Vagina (tissue), 2 donors: ENCODE measurements around the gene CHST11. TPM values are rescaled to one million over a fixed set of nuclear protein-coding genes. Genes with fewer than 3 reads are reported as not detected.

ENCODE experiments used
- DNase-seq, 2 donors: peaks; one replicate each; pipeline ENCODE4 v3.0.0-alpha.2; 2017; ENCODE audit errors: extremely low spot score in 2 of 2
- H3K27ac ChIP-seq: fragments of 200-600 bp; sonication (generic); one replicate; pipeline ENCODE4 v1.5.1; 2019
- H3K27me3 ChIP-seq: fragments of 200-600 bp; sonication (generic); one replicate; pipeline ENCODE4 v1.5.1; 2019
- H3K36me3 ChIP-seq, 2 donors: fragments of 200-600 bp; sonication (generic); one replicate each; pipeline ENCODE4 v1.5.1; 2017 to 2019
- H3K4me1 ChIP-seq: fragments of 200-600 bp; sonication (generic); one replicate; pipeline ENCODE4 v1.5.1; 2019
- H3K4me3 ChIP-seq, 2 donors: fragments of 200-600 bp; sonication (generic); 1 replicate in 1 of 2; 2 replicates in 1 of 2; pipeline ENCODE4 v1.5.1; 2016 to 2019
- H3K9me3 ChIP-seq: fragments of 200-600 bp; sonication (generic); one replicate; pipeline ENCODE4 v1.5.1; 2019
- POLR2A ChIP-seq, 2 donors: fragments of 450-650 bp; IDR thresholded peaks; one replicate each; pipeline ENCODE4 v1.6.1; 2017; ENCODE audit warnings: antibody characterized with exemption in 2 of 2, mild to moderate bottlenecking in 2 of 2, moderate library complexity in 2 of 2
- POLR2AphosphoS5 ChIP-seq, 2 donors: sonication (generic); formaldehyde crosslinking; IDR thresholded peaks; one replicate each; pipeline ENCODE4 v1.9.0; 2017; ENCODE audit warnings: antibody characterized with exemption in 2 of 2, mild to moderate bottlenecking in 2 of 2, low read depth in 1 of 2; ENCODE audit not compliant: insufficient read depth in 1 of 2
- intact Hi-C: fragments of 100-400 bp; cut with DNase I; formaldehyde crosslinking; loops from one replicate; pipeline ENCODE4 v1.15.1; 2023
- total RNA-seq: library from RNA; depleted of rRNA; stranded (reverse); fragments of >200 nt; gene quantifications from one replicate; pipeline ENCODE4 v1.2.3, GENCODE V29; 2016
- TF ChIP-seq, protein P1 (sequence below), 3 experiments: fragments of 450-650 bp in 2 of 3; fragments of 200-600 bp in 1 of 3; sonication (generic) in 1 of 3; IDR thresholded peaks; one replicate each; pipeline ENCODE4 v1.5.1; 2017 to 2019; ENCODE audit warnings: antibody characterized with exemption in 3 of 3, mild to moderate bottlenecking in 2 of 3, moderate library complexity in 2 of 3

The CHST11 gene
- total RNA-seq, 1 donor from 2014 or later, result 40.0 TPM

DNA sequence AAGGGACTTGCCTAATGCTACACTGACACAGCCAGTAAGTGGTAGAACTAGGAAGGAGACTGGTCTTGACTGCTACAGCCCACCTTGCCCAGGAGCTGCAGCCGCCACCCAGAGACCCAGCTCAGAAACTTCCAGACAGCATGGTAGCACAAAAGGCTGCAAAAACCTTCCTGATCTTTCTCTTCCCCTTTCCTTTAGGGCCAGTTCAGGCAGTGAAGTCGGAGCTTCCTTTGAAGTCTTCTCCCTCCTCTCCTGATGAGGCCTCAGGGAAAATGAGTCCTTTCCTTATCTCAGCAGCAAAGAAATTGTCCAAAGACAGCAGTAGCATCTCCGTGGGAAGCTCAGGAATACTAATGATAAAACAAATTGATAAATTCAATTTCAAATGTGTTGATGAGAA lies 21.0 kb upstream of the CHST11 start:
- H3K9me3 ChIP-seq, result no peaks in the 10 kb centered on the region
- no peak for TF ChIP-seq POLR2A (IDR thresholded peaks at IDR 0.05)
- TF ChIP-seq, protein P1, sequence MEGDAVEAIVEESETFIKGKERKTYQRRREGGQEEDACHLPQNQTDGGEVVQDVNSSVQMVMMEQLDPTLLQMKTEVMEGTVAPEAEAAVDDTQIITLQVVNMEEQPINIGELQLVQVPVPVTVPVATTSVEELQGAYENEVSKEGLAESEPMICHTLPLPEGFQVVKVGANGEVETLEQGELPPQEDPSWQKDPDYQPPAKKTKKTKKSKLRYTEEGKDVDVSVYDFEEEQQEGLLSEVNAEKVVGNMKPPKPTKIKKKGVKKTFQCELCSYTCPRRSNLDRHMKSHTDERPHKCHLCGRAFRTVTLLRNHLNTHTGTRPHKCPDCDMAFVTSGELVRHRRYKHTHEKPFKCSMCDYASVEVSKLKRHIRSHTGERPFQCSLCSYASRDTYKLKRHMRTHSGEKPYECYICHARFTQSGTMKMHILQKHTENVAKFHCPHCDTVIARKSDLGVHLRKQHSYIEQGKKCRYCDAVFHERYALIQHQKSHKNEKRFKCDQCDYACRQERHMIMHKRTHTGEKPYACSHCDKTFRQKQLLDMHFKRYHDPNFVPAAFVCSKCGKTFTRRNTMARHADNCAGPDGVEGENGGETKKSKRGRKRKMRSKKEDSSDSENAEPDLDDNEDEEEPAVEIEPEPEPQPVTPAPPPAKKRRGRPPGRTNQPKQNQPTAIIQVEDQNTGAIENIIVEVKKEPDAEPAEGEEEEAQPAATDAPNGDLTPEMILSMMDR (IDR thresholded peaks at IDR 0.05), result no peak
- no peak for TF ChIP-seq POLR2AphosphoS5 (IDR thresholded peaks at IDR 0.05; ENCODE audit: insufficient read depth in 1 of 2, low read depth in 1 of 2)
- no peak overlapping the region for H3K27ac ChIP-seq
- no peaks in the 10 kb centered on the region for H3K4me1 ChIP-seq
- no peak overlapping the region for H3K4me3 ChIP-seq
- H3K36me3 ChIP-seq, result no peaks in the 10 kb centered on the region
- intact Hi-C loops, result no loop called here
- DNase-seq, result no peak
- H3K27me3 ChIP-seq, result no peaks in the 10 kb centered on the region

DNA sequence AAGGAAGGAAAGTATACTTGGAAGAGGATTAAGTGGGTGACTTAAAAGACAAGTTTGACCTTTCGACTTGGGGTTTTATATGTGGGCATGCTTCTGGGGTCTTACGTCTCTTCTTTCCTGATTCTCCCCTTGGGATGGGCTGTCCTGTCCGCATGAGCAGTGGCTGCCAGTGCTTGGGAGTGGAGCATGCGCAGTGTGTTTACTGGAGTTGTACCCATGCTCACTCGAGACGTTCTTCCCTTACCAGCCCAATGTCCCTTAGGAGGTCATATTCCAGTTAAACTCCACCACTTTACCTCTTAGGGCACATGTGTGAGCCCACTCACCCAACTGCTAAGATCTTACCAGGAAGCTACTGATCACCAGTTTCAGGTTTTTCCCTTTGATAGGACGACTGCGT lies 20.0 kb upstream of the CHST11 start:
- intact Hi-C loops, result no loop called here

DNA sequence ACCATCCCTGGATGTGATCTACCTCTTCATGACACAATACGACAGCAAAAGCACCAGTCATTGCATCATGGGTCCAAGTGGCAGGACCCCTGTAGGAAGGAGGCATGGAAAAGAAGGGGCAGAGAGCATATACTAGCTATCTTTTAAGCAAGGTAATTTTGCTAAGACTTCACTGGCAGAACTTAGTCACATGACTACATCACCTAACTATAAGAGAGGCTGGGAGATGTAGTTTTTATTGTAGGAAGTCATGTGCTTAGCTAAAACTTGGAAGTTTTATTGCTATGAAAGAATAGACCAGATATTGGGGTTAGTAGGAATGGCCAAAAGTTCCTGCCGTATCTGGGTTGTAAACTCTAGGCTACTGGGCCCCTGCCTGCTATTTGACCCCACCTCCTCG lies 18.6 kb upstream of the CHST11 start:
- intact Hi-C loops, result no loop called here
- H3K4me1 ChIP-seq, result no peaks in the 10 kb centered on the region
- H3K4me3 ChIP-seq, result no peak overlapping the region
- TF ChIP-seq POLR2A (IDR thresholded peaks at IDR 0.05) (no peak), POLR2AphosphoS5 (IDR thresholded peaks at IDR 0.05; ENCODE audit: insufficient read depth in 1 of 2, low read depth in 1 of 2) (no peak)
- TF ChIP-seq, protein P1 (IDR thresholded peaks at IDR 0.05), result no peak
- no peaks in the 10 kb centered on the region for H3K27me3 ChIP-seq
- no peak for DNase-seq
- H3K27ac ChIP-seq, result no peak overlapping the region
- H3K36me3 ChIP-seq, result no peaks in the 10 kb centered on the region
- H3K9me3 ChIP-seq, result no peaks in the 10 kb centered on the region

More for the DNA sequence above, 20.0 kb upstream of the CHST11 start:
- Histone ChIP-seq H3K27ac (no peak overlapping the region), H3K27me3 (no peaks in the 10 kb centered on the region), H3K4me3 (no peak overlapping the region), H3K9me3 (no peaks in the 10 kb centered on the region), H3K36me3 (no peaks in the 10 kb centered on the region), H3K4me1 (no peaks in the 10 kb centered on the region)
- TF ChIP-seq, protein P1 (IDR thresholded peaks at IDR 0.05), result no peak
- TF ChIP-seq POLR2AphosphoS5 (IDR thresholded peaks at IDR 0.05; ENCODE audit: insufficient read depth in 1 of 2, low read depth in 1 of 2), result no peak
- no peak for TF ChIP-seq POLR2A (IDR thresholded peaks at IDR 0.05)
- DNase-seq, result no peak

DNA sequence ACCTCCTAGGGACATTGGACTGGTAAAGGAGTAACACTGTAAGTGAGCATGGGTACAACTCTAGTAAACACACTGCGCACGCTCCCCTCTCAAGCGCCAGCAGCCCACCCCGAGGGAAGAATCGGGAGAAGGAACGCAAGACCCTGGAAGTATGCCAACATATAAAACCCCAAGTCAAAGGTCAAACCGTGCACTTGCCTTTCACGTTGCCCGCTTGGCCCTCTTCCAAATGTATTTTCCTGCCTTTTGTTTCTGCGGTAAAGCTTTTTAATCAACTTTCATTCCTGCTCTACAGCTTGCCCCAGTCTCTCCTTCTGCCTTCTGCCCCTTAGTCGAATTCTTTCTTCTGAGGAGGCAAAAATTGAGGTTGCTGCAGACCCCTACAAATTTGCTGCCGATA lies 17.6 kb upstream of the CHST11 start:
- no peak for DNase-seq

DNA sequence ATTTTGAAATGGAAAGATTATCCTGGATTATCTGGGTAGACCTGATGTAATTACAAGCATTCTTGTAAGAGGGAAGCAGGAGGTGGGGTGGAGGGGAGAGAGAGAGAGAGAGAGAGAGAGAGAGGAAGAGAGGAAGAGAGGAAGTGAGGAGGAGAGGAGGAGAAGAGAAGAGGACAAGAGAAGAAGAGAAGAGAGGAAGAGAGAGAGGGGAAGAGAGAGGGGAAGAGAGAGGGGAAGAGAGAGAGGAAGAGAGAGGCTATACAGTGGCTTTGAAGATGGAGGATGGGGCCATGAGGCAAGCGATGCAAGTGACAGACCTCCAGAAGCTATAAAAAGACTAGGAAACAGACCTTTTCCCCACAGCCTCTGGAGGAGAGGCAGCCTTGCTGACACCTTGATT lies 13.7 kb upstream of the CHST11 start:
- no peak for TF ChIP-seq POLR2AphosphoS5 (IDR thresholded peaks at IDR 0.05; ENCODE audit: insufficient read depth in 1 of 2, low read depth in 1 of 2)
- TF ChIP-seq POLR2A (IDR thresholded peaks at IDR 0.05), result no peak
- TF ChIP-seq, protein P1 (IDR thresholded peaks at IDR 0.05), result no peak
- H3K36me3 ChIP-seq, result no peaks in the 10 kb centered on the region
- no peak overlapping the region for H3K27ac ChIP-seq
- no peaks in the 10 kb centered on the region for H3K4me1 ChIP-seq
- intact Hi-C loops, result no loop called here
- H3K27me3 ChIP-seq, result no peaks in the 10 kb centered on the region
- H3K9me3 ChIP-seq, result no peaks in the 10 kb centered on the region
- no peak overlapping the region for H3K4me3 ChIP-seq
- no peak for DNase-seq

More for the DNA sequence above, 17.6 kb upstream of the CHST11 start:
- Histone ChIP-seq H3K4me3 (no peak overlapping the region), H3K36me3 (no peaks in the 10 kb centered on the region), H3K27me3 (no peaks in the 10 kb centered on the region), H3K4me1 (no peaks in the 10 kb centered on the region), H3K9me3 (no peaks in the 10 kb centered on the region), H3K27ac (no peak overlapping the region)
- intact Hi-C loops, result no loop called here
- TF ChIP-seq POLR2A (IDR thresholded peaks at IDR 0.05) (no peak), POLR2AphosphoS5 (IDR thresholded peaks at IDR 0.05; ENCODE audit: insufficient read depth in 1 of 2, low read depth in 1 of 2) (no peak)
- TF ChIP-seq, protein P1 (IDR thresholded peaks at IDR 0.05), result no peak
